GM23338 (cell line): Measurements from ENCODE around the gene HYKK. TPM values are rescaled to one million over a fixed set of nuclear protein-coding genes. Genes with fewer than 3 reads are reported as not detected.

Source experiments
- ATAC-seq: fragments of 200-7000 bp; cut with Tn5 transposase; 3 replicates; pipeline ENCODE4 v1.9.1; 2020
- DNase-seq: peaks from one replicate; pipeline ENCODE4 v3.0.0-alpha.2; 2015; ENCODE audit warnings: low spot score
- H2AFZ ChIP-seq: fragments of 200-600 bp; sonication (generic); 2 replicates; pipeline ENCODE4 v1.8.0; 2016; ENCODE audit warnings: antibody characterized with exemption, mild to moderate bottlenecking, moderate library complexity
- H3F3A ChIP-seq: fragments of 200-600 bp; sonication (generic); replicated peaks from 2 replicates; pipeline ENCODE4 v1.8.0; 2017; ENCODE audit warnings: antibody characterized with exemption, mixed run types, low read depth
- H3K27ac ChIP-seq: fragments of 200-600 bp; sonication (generic); 2 replicates; pipeline ENCODE4 v1.6.1; 2016; ENCODE audit warnings: low read depth
- H3K27me3 ChIP-seq: fragments of 200-600 bp; sonication (generic); 2 replicates; pipeline ENCODE4 v1.8.0; 2016; ENCODE audit warnings: mild to moderate bottlenecking, mixed run types, moderate library complexity; ENCODE audit not compliant: insufficient read depth
- H3K36me3 ChIP-seq: fragments of 200-600 bp; sonication (generic); 2 replicates; pipeline ENCODE4 v1.8.0; 2016; ENCODE audit warnings: mild to moderate bottlenecking; ENCODE audit not compliant: insufficient read depth
- H3K4me1 ChIP-seq: fragments of 200-600 bp; sonication (generic); 2 replicates; pipeline ENCODE4 v1.8.0; 2016; ENCODE audit warnings: mild to moderate bottlenecking, moderate library complexity; ENCODE audit not compliant: insufficient read depth
- H3K4me2 ChIP-seq: fragments of 200-600 bp; sonication (generic); 2 replicates; pipeline ENCODE4 v1.7.1; 2017; ENCODE audit warnings: mixed run types
- H3K4me3 ChIP-seq: fragments of 200-600 bp; sonication (generic); 2 replicates; pipeline ENCODE4 v1.6.1; 2016; ENCODE audit warnings: mixed run types
- H3K79me2 ChIP-seq: fragments of 200-600 bp; sonication (generic); replicated peaks from 2 replicates; pipeline ENCODE4 v1.8.0; 2017; ENCODE audit warnings: mild to moderate bottlenecking; ENCODE audit not compliant: insufficient read depth
- H3K9me2 ChIP-seq: fragments of 200-600 bp; sonication (generic); 2 replicates; pipeline ENCODE4 v1.8.0; 2017; ENCODE audit not compliant: insufficient read depth
- H4K20me1 ChIP-seq: fragments of 200-600 bp; sonication (generic); replicated peaks from 2 replicates; pipeline ENCODE4 v1.8.0; 2017; ENCODE audit warnings: mild to moderate bottlenecking; ENCODE audit not compliant: insufficient read depth
- H3K27ac Mint-ChIP-seq: 2 replicates; pipeline ENCODE4 v1.8.0; 2020; ENCODE audit warnings: inconsistent platforms, mild to moderate bottlenecking, moderate library complexity, mixed read lengths
- H3K27me3 Mint-ChIP-seq: 3 replicates; pipeline ENCODE4 v1.8.0; 2022; ENCODE audit warnings: low read depth, mild to moderate bottlenecking, moderate library complexity, mixed read lengths, inconsistent platforms; ENCODE audit not compliant: insufficient read depth, poor library complexity
- H3K36me3 Mint-ChIP-seq: 3 replicates; pipeline ENCODE4 v1.8.0; 2021; ENCODE audit warnings: low read depth, mild to moderate bottlenecking, inconsistent platforms, moderate library complexity, mixed read lengths
- H3K4me1 Mint-ChIP-seq: 3 replicates; pipeline ENCODE4 v1.8.0; 2020; ENCODE audit warnings: mild to moderate bottlenecking, inconsistent platforms, mixed read lengths
- H3K4me3 Mint-ChIP-seq: 3 replicates; pipeline ENCODE4 v1.8.0; 2021; ENCODE audit warnings: moderate library complexity, mild to moderate bottlenecking, inconsistent platforms, mixed read lengths
- H3K9me3 Mint-ChIP-seq: 3 replicates; pipeline ENCODE4 v1.8.0; 2020; ENCODE audit warnings: moderate library complexity, mild to moderate bottlenecking, inconsistent platforms, mixed read lengths
- CREB1 ChIP-seq: fragments of 250-450 bp; sonication (Bioruptor Pico); IDR thresholded peaks from 2 replicates; pipeline ENCODE4 v1.5.0; 2020; ENCODE audit warnings: low read depth, mild to moderate bottlenecking, moderate library complexity
- EZH2 ChIP-seq: fragments of 200-600 bp; sonication (generic); IDR thresholded peaks from one replicate; pipeline ENCODE4 v1.8.0; 2017; ENCODE audit warnings: antibody characterized with exemption, mild to moderate bottlenecking, low read depth; ENCODE audit not compliant: unreplicated experiment
- EZH2phosphoT487 ChIP-seq: fragments of 200-600 bp; sonication (generic); IDR thresholded peaks from one replicate; pipeline ENCODE4 v1.8.1; 2018; ENCODE audit warnings: antibody characterized with exemption; ENCODE audit not compliant: unreplicated experiment
- JUNB ChIP-seq: IDR thresholded peaks from one replicate; pipeline ENCODE4 v1.6.1; 2016; ENCODE audit warnings: antibody characterized with exemption; ENCODE audit not compliant: unreplicated experiment
- NANOG ChIP-seq: IDR thresholded peaks from 2 replicates; pipeline ENCODE4 v1.6.1; 2016; ENCODE audit warnings: antibody characterized with exemption, borderline replicate concordance
- POLR2AphosphoS5 ChIP-seq: IDR thresholded peaks from 2 replicates; pipeline ENCODE4 v1.6.1; 2016; ENCODE audit warnings: antibody characterized with exemption, low read depth
- STAT1 ChIP-seq: IDR thresholded peaks from one replicate; pipeline ENCODE4 v1.6.1; 2016; ENCODE audit warnings: antibody characterized with exemption; ENCODE audit not compliant: unreplicated experiment
- ZNF114 ChIP-seq: fragments of 250-450 bp; sonication (Bioruptor Pico); IDR thresholded peaks from 2 replicates; pipeline ENCODE4 v1.5.0; 2020; ENCODE audit warnings: mild to moderate bottlenecking, moderate library complexity
- ZNF331 ChIP-seq: fragments of 250-450 bp; sonication (Bioruptor Pico); IDR thresholded peaks from 2 replicates; pipeline ENCODE4 v1.5.0; 2020; ENCODE audit warnings: low read depth, mild to moderate bottlenecking, moderate library complexity
- polyA plus RNA-seq: library from polyadenylated mRNA; unstranded; fragments of >200 nt; fragmentation: Nextera tagmentation; extraction: Ambion mirVana; gene quantifications from 2 replicates; pipeline ENCODE4 v1.2.1, GENCODE V29; 2016
- total RNA-seq: library from RNA; depleted of rRNA; stranded (reverse); fragments of >200 nt; shearing (Covaris generic); gene quantifications from 2 replicates; pipeline ENCODE4 v1.2.3, GENCODE V29; 2014
- TF ChIP-seq, protein P1 (sequence below), 2 experiments: fragments of 200-600 bp in 1 of 2; sonication (generic) in 1 of 2; conservative IDR thresholded peaks; 2 replicates each; pipeline versions ENCODE4 v1.5.1 to v1.6.1; 2016 to 2017; ENCODE audit warnings: antibody characterized with exemption in 2 of 2, low read depth in 2 of 2, mild to moderate bottlenecking in 2 of 2, moderate library complexity in 1 of 2
- TF ChIP-seq, protein P2 (sequence below): fragments of 250-450 bp; sonication (Bioruptor Pico); IDR thresholded peaks from 2 replicates; pipeline ENCODE4 v1.5.0; 2020; ENCODE audit warnings: mild to moderate bottlenecking, moderate library complexity
- TF ChIP-seq, protein P3 (sequence below): IDR thresholded peaks from one replicate; pipeline ENCODE4 v1.6.1; 2018; ENCODE audit warnings: antibody characterized with exemption; ENCODE audit not compliant: unreplicated experiment
- TF ChIP-seq, protein P4 (sequence below): IDR thresholded peaks from 2 replicates; pipeline ENCODE4 v1.6.1; 2016; ENCODE audit warnings: antibody characterized with exemption

HYKK gene
- total and polyA plus RNA-seq, 2 experiments from 2014 or later, result 2.9 to 5.5 TPM

DNA sequence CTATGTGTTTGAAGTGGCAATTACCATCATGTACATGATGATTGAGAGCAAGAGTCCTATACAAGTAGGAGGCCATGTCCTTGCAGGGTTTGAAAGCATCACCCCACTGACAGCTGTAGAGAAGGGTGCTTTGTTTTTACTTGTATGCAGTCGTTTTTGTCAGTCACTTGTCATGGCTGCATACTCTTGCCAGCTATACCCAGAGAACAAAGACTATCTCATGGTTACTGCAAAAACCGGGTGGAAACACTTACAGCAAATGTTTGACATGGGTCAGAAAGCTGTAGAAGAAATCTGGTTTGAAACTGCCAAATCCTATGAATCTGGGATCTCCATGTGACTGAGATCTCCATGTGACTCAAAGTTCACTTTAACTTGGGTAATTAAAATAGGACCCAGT is 26.0 kb downstream of the HYKK start:
- Histone ChIP-seq H3K27me3 (no peaks in the 10 kb centered on the region), H3F3A (no peaks in the 10 kb centered on the region), H4K20me1 (no peaks in the 10 kb centered on the region), H3K27ac (no peak overlapping the region), H3K4me3 (no peak overlapping the region), H3K4me2 (no peak overlapping the region), H3K36me3 (no peaks in the 10 kb centered on the region), H3K79me2 (no peaks in the 10 kb centered on the region), H2AFZ (no peak overlapping the region), H3K4me1 (no peaks in the 10 kb centered on the region), H3K9me2 (no peaks in the 10 kb centered on the region)
- Mint-ChIP-seq H3K36me3 (0 out of 3 replicates have a peak, but pooled peaks cover 2% of the 10 kb centered on the region), H3K4me1 (no peaks in the 10 kb centered on the region), H3K27me3 (no peaks in the 10 kb centered on the region), H3K4me3 (no peak overlapping the region), H3K27ac (no peak overlapping the region), H3K9me3 (peaks cover 6% of the 10 kb centered on the region; the same call in 1 of the 3 replicates)
- TF ChIP-seq, protein P1, sequence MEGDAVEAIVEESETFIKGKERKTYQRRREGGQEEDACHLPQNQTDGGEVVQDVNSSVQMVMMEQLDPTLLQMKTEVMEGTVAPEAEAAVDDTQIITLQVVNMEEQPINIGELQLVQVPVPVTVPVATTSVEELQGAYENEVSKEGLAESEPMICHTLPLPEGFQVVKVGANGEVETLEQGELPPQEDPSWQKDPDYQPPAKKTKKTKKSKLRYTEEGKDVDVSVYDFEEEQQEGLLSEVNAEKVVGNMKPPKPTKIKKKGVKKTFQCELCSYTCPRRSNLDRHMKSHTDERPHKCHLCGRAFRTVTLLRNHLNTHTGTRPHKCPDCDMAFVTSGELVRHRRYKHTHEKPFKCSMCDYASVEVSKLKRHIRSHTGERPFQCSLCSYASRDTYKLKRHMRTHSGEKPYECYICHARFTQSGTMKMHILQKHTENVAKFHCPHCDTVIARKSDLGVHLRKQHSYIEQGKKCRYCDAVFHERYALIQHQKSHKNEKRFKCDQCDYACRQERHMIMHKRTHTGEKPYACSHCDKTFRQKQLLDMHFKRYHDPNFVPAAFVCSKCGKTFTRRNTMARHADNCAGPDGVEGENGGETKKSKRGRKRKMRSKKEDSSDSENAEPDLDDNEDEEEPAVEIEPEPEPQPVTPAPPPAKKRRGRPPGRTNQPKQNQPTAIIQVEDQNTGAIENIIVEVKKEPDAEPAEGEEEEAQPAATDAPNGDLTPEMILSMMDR (conservative IDR thresholded peaks at IDR 0.05; ENCODE audit: low read depth in 2 of 2), result no peak
- TF ChIP-seq EZH2phosphoT487, result no peak
- no peak for TF ChIP-seq ZNF331 (CRISPR knock-in tag)
- TF ChIP-seq CREB1, result no peak
- no peak for TF ChIP-seq ZNF114 (CRISPR knock-in tag)
- no peak for TF ChIP-seq JUNB
- TF ChIP-seq, protein P2, sequence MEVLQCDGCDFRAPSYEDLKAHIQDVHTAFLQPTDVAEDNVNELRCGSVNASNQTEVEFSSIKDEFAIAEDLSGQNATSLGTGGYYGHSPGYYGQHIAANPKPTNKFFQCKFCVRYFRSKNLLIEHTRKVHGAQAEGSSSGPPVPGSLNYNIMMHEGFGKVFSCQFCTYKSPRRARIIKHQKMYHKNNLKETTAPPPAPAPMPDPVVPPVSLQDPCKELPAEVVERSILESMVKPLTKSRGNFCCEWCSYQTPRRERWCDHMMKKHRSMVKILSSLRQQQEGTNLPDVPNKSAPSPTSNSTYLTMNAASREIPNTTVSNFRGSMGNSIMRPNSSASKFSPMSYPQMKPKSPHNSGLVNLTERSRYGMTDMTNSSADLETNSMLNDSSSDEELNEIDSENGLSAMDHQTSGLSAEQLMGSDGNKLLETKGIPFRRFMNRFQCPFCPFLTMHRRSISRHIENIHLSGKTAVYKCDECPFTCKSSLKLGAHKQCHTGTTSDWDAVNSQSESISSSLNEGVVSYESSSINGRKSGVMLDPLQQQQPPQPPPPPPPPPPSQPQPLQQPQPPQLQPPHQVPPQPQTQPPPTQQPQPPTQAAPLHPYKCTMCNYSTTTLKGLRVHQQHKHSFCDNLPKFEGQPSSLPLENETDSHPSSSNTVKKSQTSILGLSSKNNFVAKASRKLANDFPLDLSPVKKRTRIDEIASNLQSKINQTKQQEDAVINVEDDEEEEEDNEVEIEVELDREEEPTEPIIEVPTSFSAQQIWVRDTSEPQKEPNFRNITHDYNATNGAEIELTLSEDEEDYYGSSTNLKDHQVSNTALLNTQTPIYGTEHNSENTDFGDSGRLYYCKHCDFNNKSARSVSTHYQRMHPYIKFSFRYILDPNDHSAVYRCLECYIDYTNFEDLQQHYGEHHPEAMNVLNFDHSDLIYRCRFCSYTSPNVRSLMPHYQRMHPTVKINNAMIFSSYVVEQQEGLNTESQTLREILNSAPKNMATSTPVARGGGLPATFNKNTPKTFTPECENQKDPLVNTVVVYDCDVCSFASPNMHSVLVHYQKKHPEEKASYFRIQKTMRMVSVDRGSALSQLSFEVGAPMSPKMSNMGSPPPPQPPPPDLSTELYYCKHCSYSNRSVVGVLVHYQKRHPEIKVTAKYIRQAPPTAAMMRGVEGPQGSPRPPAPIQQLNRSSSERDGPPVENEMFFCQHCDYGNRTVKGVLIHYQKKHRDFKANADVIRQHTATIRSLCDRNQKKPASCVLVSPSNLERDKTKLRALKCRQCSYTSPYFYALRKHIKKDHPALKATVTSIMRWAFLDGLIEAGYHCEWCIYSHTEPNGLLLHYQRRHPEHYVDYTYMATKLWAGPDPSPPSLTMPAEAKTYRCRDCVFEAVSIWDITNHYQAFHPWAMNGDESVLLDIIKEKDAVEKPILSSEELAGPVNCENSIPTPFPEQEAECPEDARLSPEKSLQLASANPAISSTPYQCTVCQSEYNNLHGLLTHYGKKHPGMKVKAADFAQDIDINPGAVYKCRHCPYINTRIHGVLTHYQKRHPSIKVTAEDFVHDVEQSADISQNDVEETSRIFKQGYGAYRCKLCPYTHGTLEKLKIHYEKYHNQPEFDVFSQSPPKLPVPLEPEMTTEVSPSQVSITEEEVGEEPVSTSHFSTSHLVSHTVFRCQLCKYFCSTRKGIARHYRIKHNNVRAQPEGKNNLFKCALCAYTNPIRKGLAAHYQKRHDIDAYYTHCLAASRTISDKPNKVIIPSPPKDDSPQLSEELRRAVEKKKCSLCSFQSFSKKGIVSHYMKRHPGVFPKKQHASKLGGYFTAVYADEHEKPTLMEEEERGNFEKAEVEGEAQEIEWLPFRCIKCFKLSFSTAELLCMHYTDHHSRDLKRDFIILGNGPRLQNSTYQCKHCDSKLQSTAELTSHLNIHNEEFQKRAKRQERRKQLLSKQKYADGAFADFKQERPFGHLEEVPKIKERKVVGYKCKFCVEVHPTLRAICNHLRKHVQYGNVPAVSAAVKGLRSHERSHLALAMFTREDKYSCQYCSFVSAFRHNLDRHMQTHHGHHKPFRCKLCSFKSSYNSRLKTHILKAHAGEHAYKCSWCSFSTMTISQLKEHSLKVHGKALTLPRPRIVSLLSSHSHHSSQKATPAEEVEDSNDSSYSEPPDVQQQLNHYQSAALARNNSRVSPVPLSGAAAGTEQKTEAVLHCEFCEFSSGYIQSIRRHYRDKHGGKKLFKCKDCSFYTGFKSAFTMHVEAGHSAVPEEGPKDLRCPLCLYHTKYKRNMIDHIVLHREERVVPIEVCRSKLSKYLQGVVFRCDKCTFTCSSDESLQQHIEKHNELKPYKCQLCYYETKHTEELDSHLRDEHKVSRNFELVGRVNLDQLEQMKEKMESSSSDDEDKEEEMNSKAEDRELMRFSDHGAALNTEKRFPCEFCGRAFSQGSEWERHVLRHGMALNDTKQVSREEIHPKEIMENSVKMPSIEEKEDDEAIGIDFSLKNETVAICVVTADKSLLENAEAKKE, result no peak
- TF ChIP-seq, protein P3, sequence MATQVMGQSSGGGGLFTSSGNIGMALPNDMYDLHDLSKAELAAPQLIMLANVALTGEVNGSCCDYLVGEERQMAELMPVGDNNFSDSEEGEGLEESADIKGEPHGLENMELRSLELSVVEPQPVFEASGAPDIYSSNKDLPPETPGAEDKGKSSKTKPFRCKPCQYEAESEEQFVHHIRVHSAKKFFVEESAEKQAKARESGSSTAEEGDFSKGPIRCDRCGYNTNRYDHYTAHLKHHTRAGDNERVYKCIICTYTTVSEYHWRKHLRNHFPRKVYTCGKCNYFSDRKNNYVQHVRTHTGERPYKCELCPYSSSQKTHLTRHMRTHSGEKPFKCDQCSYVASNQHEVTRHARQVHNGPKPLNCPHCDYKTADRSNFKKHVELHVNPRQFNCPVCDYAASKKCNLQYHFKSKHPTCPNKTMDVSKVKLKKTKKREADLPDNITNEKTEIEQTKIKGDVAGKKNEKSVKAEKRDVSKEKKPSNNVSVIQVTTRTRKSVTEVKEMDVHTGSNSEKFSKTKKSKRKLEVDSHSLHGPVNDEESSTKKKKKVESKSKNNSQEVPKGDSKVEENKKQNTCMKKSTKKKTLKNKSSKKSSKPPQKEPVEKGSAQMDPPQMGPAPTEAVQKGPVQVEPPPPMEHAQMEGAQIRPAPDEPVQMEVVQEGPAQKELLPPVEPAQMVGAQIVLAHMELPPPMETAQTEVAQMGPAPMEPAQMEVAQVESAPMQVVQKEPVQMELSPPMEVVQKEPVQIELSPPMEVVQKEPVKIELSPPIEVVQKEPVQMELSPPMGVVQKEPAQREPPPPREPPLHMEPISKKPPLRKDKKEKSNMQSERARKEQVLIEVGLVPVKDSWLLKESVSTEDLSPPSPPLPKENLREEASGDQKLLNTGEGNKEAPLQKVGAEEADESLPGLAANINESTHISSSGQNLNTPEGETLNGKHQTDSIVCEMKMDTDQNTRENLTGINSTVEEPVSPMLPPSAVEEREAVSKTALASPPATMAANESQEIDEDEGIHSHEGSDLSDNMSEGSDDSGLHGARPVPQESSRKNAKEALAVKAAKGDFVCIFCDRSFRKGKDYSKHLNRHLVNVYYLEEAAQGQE, result no peak
- TF ChIP-seq POLR2AphosphoS5, result no peak
- no peak for TF ChIP-seq STAT1
- no peak for TF ChIP-seq EZH2
- no peak for TF ChIP-seq NANOG
- TF ChIP-seq, protein P4, sequence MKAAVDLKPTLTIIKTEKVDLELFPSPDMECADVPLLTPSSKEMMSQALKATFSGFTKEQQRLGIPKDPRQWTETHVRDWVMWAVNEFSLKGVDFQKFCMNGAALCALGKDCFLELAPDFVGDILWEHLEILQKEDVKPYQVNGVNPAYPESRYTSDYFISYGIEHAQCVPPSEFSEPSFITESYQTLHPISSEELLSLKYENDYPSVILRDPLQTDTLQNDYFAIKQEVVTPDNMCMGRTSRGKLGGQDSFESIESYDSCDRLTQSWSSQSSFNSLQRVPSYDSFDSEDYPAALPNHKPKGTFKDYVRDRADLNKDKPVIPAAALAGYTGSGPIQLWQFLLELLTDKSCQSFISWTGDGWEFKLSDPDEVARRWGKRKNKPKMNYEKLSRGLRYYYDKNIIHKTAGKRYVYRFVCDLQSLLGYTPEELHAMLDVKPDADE, result no peak
- ATAC-seq (no peak), DNase-seq (no peak)
